Astrocyte of the cerebellum (primary cell): ENCODE data around the gene LIPN.

ENCODE experiments used
- DNase-seq: peaks from one replicate; pipeline ENCODE4 v3.0.0-alpha.2; 2011; ENCODE audit warnings: low read depth
- H3K4me3 ChIP-seq: 2 replicates; pipeline ENCODE4 v1.5.1; 2011; ENCODE audit warnings: mild to moderate bottlenecking, low read depth, low read length, moderate library complexity
- CTCF ChIP-seq: IDR thresholded peaks from 2 replicates; pipeline ENCODE4 v1.5.1; 2012; ENCODE audit warnings: low read length, low read depth, moderate library complexity, mild to moderate bottlenecking; ENCODE audit errors: missing control alignments
- in situ Hi-C: cut with HindIII; loops from 2 replicates; pipeline ENCODE4 v1.10.0; 2017; ENCODE audit warnings: low sequenced_read_pairs

Gene LIPN

GRCh38 chr10:88810196-88810961, 50.6 kb downstream of the LIPN start:
- in situ Hi-C loops: no loop called here
- H3K4me3 ChIP-seq: no peak overlapping the region
- TF ChIP-seq CTCF: peak; percentile 91
- peak; percentile 47 for DNase-seq

- no peak for DNase-seq
- in situ Hi-C loops: no loop called here
- no peak for TF ChIP-seq CTCF
- no peak overlapping the region for H3K4me3 ChIP-seq
These were observed 53.4 kb downstream of the LIPN start for GRCh38 chr10:88813200-88813599.

- peak; percentile 92 for DNase-seq
- TF ChIP-seq CTCF: no peak
- in situ Hi-C loops: no loop called here
- H3K4me3 ChIP-seq: no peak overlapping the region
These were observed 59.5 kb downstream of the LIPN start for GRCh38 chr10:88819290-88819689.

GRCh38 chr10:88820748-88821401, 61.1 kb downstream of the LIPN start:
- in situ Hi-C loops: no loop called here
- TF ChIP-seq CTCF: no peak
- no peak overlapping the region for H3K4me3 ChIP-seq
- peak; percentile 55 for DNase-seq

- no peak for TF ChIP-seq CTCF
- no peak overlapping the region for H3K4me3 ChIP-seq
- in situ Hi-C loops: no loop called here
- DNase-seq: no peak
These were observed 66.6 kb downstream of the LIPN start for GRCh38 chr10:88826388-88826787.

- in situ Hi-C loops: no loop called here
- no peak for DNase-seq
- no peak for TF ChIP-seq CTCF
- H3K4me3 ChIP-seq: no peak overlapping the region
These were observed 67.9 kb downstream of the LIPN start for GRCh38 chr10:88827671-88828070.
